Liver (tissue), 9 donors: ENCODE data around the gene PTPN4. TPM values are rescaled to one million over a fixed set of nuclear protein-coding genes. Genes with fewer than 3 reads are reported as not detected.
A peak's percentile ranks its signal among the peaks of the same experiment; 100 is the strongest.

ENCODE experiments used
- DNase-seq: peaks from one replicate; pipeline ENCODE4 v3.0.0-alpha.2; 2017; ENCODE audit warnings: low spot score
- H3K27ac ChIP-seq, 2 donors: one replicate each; pipeline ENCODE4 v1.7.0; 2013; ENCODE audit warnings: inconsistent platforms in 2 of 2, low read length in 2 of 2, control low read depth in 1 of 2, low read depth in 1 of 2, mild to moderate bottlenecking in 1 of 2
- H3K27me3 ChIP-seq, 4 donors: one replicate each; pipeline versions ENCODE4 v1.6.1 to v1.7.0; 2013; ENCODE audit warnings: low read length in 3 of 4, inconsistent platforms in 1 of 4, mild to moderate bottlenecking in 1 of 4, moderate library complexity in 1 of 4; ENCODE audit not compliant: control insufficient read depth in 4 of 4, insufficient read depth in 4 of 4
- H3K36me3 ChIP-seq, 4 donors: one replicate each; pipeline versions ENCODE4 v1.6.1 to v1.7.0; 2013; ENCODE audit warnings: low read length in 3 of 4, mild to moderate bottlenecking in 3 of 4, low read depth in 1 of 4, moderate library complexity in 1 of 4; ENCODE audit not compliant: control insufficient read depth in 4 of 4, insufficient read depth in 3 of 4
- H3K4me1 ChIP-seq, 4 donors: one replicate each; pipeline versions ENCODE4 v1.6.1 to v1.7.0; 2013; ENCODE audit warnings: low read length in 3 of 4, mild to moderate bottlenecking in 3 of 4, moderate library complexity in 1 of 4; ENCODE audit not compliant: control insufficient read depth in 4 of 4, insufficient read depth in 4 of 4
- H3K4me3 ChIP-seq, 3 donors: one replicate each; pipeline versions ENCODE4 v1.6.1 to v1.7.0; 2013; ENCODE audit warnings: low read length in 3 of 3, control low read depth in 1 of 3, low read depth in 1 of 3, mild to moderate bottlenecking in 1 of 3
- H3K9ac ChIP-seq, 2 donors: one replicate each; pipeline ENCODE4 v1.7.0; 2013; ENCODE audit warnings: low read length in 2 of 2, mild to moderate bottlenecking in 2 of 2, moderate library complexity in 2 of 2, control low read depth in 1 of 2, low read depth in 1 of 2
- H3K9me3 ChIP-seq, 4 donors: one replicate each; pipeline versions ENCODE4 v1.6.1 to v1.7.0; 2013; ENCODE audit warnings: low read length in 3 of 4; ENCODE audit not compliant: control insufficient read depth in 4 of 4
- EGR1 ChIP-seq, 2 donors: IDR thresholded peaks; 2 replicates each; pipeline ENCODE4 v1.6.1; 2016 to 2018; ENCODE audit warnings: antibody characterized with exemption in 2 of 2, low read depth in 2 of 2
- FOXA1 ChIP-seq: IDR thresholded peaks from 2 replicates; pipeline ENCODE4 v1.6.1; 2016; ENCODE audit warnings: antibody characterized with exemption
- FOXA2 ChIP-seq: IDR thresholded peaks from 2 replicates; pipeline ENCODE4 v1.6.1; 2016; ENCODE audit warnings: antibody characterized with exemption
- GABPA ChIP-seq, 2 donors: IDR thresholded peaks in 1 of 2; conservative IDR thresholded peaks in 1 of 2; 2 replicates each; pipeline ENCODE4 v1.6.1; 2016; ENCODE audit warnings: antibody characterized with exemption in 2 of 2, mild to moderate bottlenecking in 1 of 2, moderate library complexity in 1 of 2
- HNF4A ChIP-seq, 2 donors: conservative IDR thresholded peaks; 2 replicates each; pipeline ENCODE4 v1.6.1; 2016; ENCODE audit warnings: antibody characterized with exemption in 2 of 2, mild to moderate bottlenecking in 2 of 2
- HNF4G ChIP-seq: IDR thresholded peaks from 2 replicates; pipeline ENCODE4 v1.6.1; 2016; ENCODE audit warnings: antibody characterized with exemption
- JUND ChIP-seq, 2 donors: IDR thresholded peaks; 2 replicates each; pipeline ENCODE4 v1.6.1; 2016; ENCODE audit warnings: antibody characterized with exemption in 2 of 2
- NR2F2 ChIP-seq: IDR thresholded peaks from 2 replicates; pipeline ENCODE4 v1.6.1; 2016; ENCODE audit warnings: antibody characterized with exemption
- RAD21 ChIP-seq, 2 donors: IDR thresholded peaks; 2 replicates each; pipeline ENCODE4 v1.6.1; 2016; ENCODE audit warnings: antibody characterized with exemption in 2 of 2, mild to moderate bottlenecking in 2 of 2
- RXRA ChIP-seq, 2 donors: IDR thresholded peaks; 2 replicates each; pipeline ENCODE4 v1.6.1; 2017 to 2018; ENCODE audit warnings: antibody characterized with exemption in 2 of 2, mild to moderate bottlenecking in 1 of 2
- SP1 ChIP-seq: IDR thresholded peaks from 2 replicates; pipeline ENCODE4 v1.6.1; 2018; ENCODE audit warnings: antibody characterized with exemption, mild to moderate bottlenecking
- TAF1 ChIP-seq: conservative IDR thresholded peaks from 2 replicates; pipeline ENCODE4 v1.6.1; 2016; ENCODE audit warnings: antibody characterized with exemption, mild to moderate bottlenecking
- YY1 ChIP-seq: IDR thresholded peaks from 2 replicates; pipeline ENCODE4 v1.6.1; 2016; ENCODE audit warnings: antibody characterized with exemption, mild to moderate bottlenecking
- WGBS: extraction: QIAGEN DNeasy Blood & Tissue Kit; methylation state at CpG from one replicate; pipeline ENCODE4 v1.1.7; 2013; 5-methylcytosine and 5-hydroxymethylcytosine counted together
- polyA plus RNA-seq, 2 donors: library from polyadenylated mRNA; stranded (reverse) in 1 of 2; unstranded in 1 of 2; fragments of 200-250 nt in 1 of 2; fragments of >200 nt in 1 of 2; fragmentation: Nextera tagmentation in 1 of 2; extraction: Ambion mirVana in 1 of 2; gene quantifications; one replicate each; pipeline versions ENCODE4 v1.2.1 to v1.2.3, GENCODE V29; 2013 to 2015
- total RNA-seq, 2 donors: library from RNA; depleted of rRNA; stranded (reverse); fragments of >200 nt; gene quantifications; one replicate each; pipeline ENCODE4 v1.2.3, GENCODE V29; 2014
- TF ChIP-seq, protein P1 (sequence below): fragments of 150-350 bp; IDR thresholded peaks from 2 replicates; pipeline ENCODE4 v1.5.1; 2017; ENCODE audit warnings: improper control_type of control experiment, low read depth, low read length; ENCODE audit not compliant: missing input control
- TF ChIP-seq, protein P2 (sequence below): IDR thresholded peaks from 2 replicates; pipeline ENCODE4 v1.6.1; 2016; ENCODE audit warnings: antibody characterized with exemption
- TF ChIP-seq, protein P3 (sequence below): IDR thresholded peaks from 2 replicates; pipeline ENCODE4 v1.6.1; 2016; ENCODE audit warnings: antibody characterized with exemption, mild to moderate bottlenecking
- TF ChIP-seq, protein P4 (sequence below): IDR thresholded peaks from 2 replicates; pipeline ENCODE4 v1.6.1; 2016; ENCODE audit warnings: antibody characterized with exemption
- TF ChIP-seq, protein P5 (sequence below): IDR thresholded peaks from 2 replicates; pipeline ENCODE4 v1.6.1; 2016; ENCODE audit warnings: antibody characterized with exemption
- donor health status: healthy.
- donor health status: healthy.
- donor health status: healthy.
- donor health status: healthy.
- donor health status: healthy.

PTPN4 gene
- total and polyA plus RNA-seq, 4 donors = 4.2 to 34.6 (median 9.5) TPM

DNA sequence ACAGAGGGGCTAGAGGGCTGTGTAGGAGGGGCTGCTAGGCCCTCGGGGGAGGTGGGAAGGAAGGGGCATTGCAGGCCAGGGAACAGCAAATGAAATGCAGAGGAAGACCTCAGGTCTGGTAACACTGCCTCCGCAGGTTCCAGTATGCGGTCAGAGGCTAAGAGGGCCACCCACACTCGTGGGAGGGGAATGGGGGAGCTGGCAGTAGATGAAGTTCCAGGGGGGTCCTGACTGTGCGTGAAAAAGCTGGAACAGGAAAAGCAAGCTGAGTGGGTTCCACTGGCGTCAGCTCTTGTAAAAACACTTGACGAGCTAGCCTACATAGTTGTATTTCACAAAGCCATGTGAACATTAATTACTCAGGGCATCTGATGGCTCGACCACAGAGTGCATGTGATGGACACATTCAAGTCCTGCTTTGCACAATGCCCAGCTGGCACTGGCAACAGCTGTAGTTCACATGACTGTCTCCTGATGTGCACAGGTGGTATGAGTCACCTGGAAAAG lies 29.0 kb upstream of the PTPN4 start:
- Histone ChIP-seq H3K9ac (no peak overlapping the region), H3K9me3 (no peaks in the 10 kb centered on the region), H3K36me3 (no peaks in the 10 kb centered on the region), H3K27ac (no peak overlapping the region), H3K4me1 (no peaks in the 10 kb centered on the region), H3K27me3 (no peaks in the 10 kb centered on the region), H3K4me3 (no peak overlapping the region)
- peak; percentile 28 for DNase-seq
- TF ChIP-seq EGR1 (IDR thresholded peaks at IDR 0.05; ENCODE audit: low read depth in 2 of 2) (no peak), SP1 (no peak), YY1 (no peak), TAF1 (no peak), RAD21 (IDR thresholded peaks at IDR 0.05) (no peak), HNF4A (conservative IDR thresholded peaks at IDR 0.05) (no peak), FOXA2 (no peak), NR2F2 (no peak), GABPA (IDR thresholded peaks at IDR 0.05 in 1 of 2, conservative IDR thresholded peaks at IDR 0.05 in 1 of 2) (no peak), JUND (IDR thresholded peaks at IDR 0.05) (no peak), HNF4G (no peak), FOXA1 (no peak), RXRA (IDR thresholded peaks at IDR 0.05) (no peak)
- TF ChIP-seq, protein P1, sequence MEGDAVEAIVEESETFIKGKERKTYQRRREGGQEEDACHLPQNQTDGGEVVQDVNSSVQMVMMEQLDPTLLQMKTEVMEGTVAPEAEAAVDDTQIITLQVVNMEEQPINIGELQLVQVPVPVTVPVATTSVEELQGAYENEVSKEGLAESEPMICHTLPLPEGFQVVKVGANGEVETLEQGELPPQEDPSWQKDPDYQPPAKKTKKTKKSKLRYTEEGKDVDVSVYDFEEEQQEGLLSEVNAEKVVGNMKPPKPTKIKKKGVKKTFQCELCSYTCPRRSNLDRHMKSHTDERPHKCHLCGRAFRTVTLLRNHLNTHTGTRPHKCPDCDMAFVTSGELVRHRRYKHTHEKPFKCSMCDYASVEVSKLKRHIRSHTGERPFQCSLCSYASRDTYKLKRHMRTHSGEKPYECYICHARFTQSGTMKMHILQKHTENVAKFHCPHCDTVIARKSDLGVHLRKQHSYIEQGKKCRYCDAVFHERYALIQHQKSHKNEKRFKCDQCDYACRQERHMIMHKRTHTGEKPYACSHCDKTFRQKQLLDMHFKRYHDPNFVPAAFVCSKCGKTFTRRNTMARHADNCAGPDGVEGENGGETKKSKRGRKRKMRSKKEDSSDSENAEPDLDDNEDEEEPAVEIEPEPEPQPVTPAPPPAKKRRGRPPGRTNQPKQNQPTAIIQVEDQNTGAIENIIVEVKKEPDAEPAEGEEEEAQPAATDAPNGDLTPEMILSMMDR = no peak
- TF ChIP-seq, protein P2, sequence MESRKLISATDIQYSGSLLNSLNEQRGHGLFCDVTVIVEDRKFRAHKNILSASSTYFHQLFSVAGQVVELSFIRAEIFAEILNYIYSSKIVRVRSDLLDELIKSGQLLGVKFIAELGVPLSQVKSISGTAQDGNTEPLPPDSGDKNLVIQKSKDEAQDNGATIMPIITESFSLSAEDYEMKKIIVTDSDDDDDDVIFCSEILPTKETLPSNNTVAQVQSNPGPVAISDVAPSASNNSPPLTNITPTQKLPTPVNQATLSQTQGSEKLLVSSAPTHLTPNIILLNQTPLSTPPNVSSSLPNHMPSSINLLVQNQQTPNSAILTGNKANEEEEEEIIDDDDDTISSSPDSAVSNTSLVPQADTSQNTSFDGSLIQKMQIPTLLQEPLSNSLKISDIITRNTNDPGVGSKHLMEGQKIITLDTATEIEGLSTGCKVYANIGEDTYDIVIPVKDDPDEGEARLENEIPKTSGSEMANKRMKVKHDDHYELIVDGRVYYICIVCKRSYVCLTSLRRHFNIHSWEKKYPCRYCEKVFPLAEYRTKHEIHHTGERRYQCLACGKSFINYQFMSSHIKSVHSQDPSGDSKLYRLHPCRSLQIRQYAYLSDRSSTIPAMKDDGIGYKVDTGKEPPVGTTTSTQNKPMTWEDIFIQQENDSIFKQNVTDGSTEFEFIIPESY = no peak
- TF ChIP-seq, protein P3, sequence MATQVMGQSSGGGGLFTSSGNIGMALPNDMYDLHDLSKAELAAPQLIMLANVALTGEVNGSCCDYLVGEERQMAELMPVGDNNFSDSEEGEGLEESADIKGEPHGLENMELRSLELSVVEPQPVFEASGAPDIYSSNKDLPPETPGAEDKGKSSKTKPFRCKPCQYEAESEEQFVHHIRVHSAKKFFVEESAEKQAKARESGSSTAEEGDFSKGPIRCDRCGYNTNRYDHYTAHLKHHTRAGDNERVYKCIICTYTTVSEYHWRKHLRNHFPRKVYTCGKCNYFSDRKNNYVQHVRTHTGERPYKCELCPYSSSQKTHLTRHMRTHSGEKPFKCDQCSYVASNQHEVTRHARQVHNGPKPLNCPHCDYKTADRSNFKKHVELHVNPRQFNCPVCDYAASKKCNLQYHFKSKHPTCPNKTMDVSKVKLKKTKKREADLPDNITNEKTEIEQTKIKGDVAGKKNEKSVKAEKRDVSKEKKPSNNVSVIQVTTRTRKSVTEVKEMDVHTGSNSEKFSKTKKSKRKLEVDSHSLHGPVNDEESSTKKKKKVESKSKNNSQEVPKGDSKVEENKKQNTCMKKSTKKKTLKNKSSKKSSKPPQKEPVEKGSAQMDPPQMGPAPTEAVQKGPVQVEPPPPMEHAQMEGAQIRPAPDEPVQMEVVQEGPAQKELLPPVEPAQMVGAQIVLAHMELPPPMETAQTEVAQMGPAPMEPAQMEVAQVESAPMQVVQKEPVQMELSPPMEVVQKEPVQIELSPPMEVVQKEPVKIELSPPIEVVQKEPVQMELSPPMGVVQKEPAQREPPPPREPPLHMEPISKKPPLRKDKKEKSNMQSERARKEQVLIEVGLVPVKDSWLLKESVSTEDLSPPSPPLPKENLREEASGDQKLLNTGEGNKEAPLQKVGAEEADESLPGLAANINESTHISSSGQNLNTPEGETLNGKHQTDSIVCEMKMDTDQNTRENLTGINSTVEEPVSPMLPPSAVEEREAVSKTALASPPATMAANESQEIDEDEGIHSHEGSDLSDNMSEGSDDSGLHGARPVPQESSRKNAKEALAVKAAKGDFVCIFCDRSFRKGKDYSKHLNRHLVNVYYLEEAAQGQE = no peak
- TF ChIP-seq, protein P4, sequence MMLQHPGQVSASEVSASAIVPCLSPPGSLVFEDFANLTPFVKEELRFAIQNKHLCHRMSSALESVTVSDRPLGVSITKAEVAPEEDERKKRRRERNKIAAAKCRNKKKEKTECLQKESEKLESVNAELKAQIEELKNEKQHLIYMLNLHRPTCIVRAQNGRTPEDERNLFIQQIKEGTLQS = no peak
- TF ChIP-seq, protein P5, sequence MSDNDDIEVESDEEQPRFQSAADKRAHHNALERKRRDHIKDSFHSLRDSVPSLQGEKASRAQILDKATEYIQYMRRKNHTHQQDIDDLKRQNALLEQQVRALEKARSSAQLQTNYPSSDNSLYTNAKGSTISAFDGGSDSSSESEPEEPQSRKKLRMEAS = no peak
- 85% methylated on average over 8 of the region's 8 CpGs for WGBS
